HepG2 (cell line): ENCODE data around the gene FMNL1. TPM values are rescaled to one million over a fixed set of nuclear protein-coding genes. Genes with fewer than 3 reads are reported as not detected.
A peak's percentile ranks its signal among the peaks of the same experiment; 100 is the strongest.

Source experiments
- ELF3 ChIP-seq: IDR thresholded peaks from 2 replicates; pipeline ENCODE4 v1.6.1; 2016; ENCODE audit warnings: missing genetic modification reagents, missing compliant biosample characterization
- FOSL1 ChIP-seq: sonication (generic); formaldehyde crosslinking; IDR thresholded peaks from 2 replicates; pipeline ENCODE4 v1.9.0; 2021; ENCODE audit warnings: missing genetic modification reagents, borderline replicate concordance
- FOSL2 ChIP-seq: sonication (generic); formaldehyde crosslinking; IDR thresholded peaks from 2 replicates; pipeline ENCODE4 v1.4.0; 2020; ENCODE audit warnings: missing genetic modification reagents
- HIC2 ChIP-seq: sonication (generic); formaldehyde crosslinking; IDR thresholded peaks from 2 replicates; pipeline ENCODE4 v1.9.0; 2022; ENCODE audit warnings: low read depth, missing genetic modification reagents
- HMGA1 ChIP-seq: sonication (generic); formaldehyde crosslinking; conservative IDR thresholded peaks from 2 replicates; pipeline ENCODE4 v1.4.0; 2020; ENCODE audit warnings: missing genetic modification reagents
- ISL2 ChIP-seq: sonication (generic); formaldehyde crosslinking; IDR thresholded peaks from 2 replicates; pipeline ENCODE4 v1.5.0; 2020; ENCODE audit warnings: missing genetic modification reagents
- NR2F6 ChIP-seq, 2 experiments: IDR thresholded peaks; 2 replicates each; pipeline ENCODE4 v1.6.1; 2016; ENCODE audit warnings: antibody characterized with exemption in 1 of 2, mild to moderate bottlenecking in 1 of 2
- PAF1 ChIP-seq: IDR thresholded peaks from 2 replicates; pipeline ENCODE4 v1.6.1; 2016; ENCODE audit warnings: missing genetic modification reagents, missing compliant biosample characterization
- PLSCR1 ChIP-seq: sonication (generic); formaldehyde crosslinking; IDR thresholded peaks from 2 replicates; pipeline ENCODE4 v1.5.0; 2020; ENCODE audit warnings: missing genetic modification reagents, mild to moderate bottlenecking, borderline replicate concordance
- RARG ChIP-seq: sonication (generic); formaldehyde crosslinking; IDR thresholded peaks from 2 replicates; pipeline ENCODE4 v1.4.0; 2020; ENCODE audit warnings: low read depth, mild to moderate bottlenecking, missing genetic modification reagents
- SP4 ChIP-seq: sonication (generic); formaldehyde crosslinking; IDR thresholded peaks from 2 replicates; pipeline ENCODE4 v1.8.1; 2023; ENCODE audit warnings: mild to moderate bottlenecking, missing genetic modification reagents
- SPEN ChIP-seq: sonication (generic); formaldehyde crosslinking; IDR thresholded peaks from 2 replicates; pipeline ENCODE4 v1.5.1; 2020; ENCODE audit warnings: low read depth, mild to moderate bottlenecking, missing genetic modification reagents
- SRSF4 ChIP-seq: fragments of 200-400 bp; formaldehyde crosslinking; IDR thresholded peaks from one replicate; pipeline ENCODE4 v1.6.1; 2018; ENCODE audit warnings: mild to moderate bottlenecking, low read depth, low read length, moderate library complexity; ENCODE audit not compliant: poor library complexity, severe bottlenecking
- XRCC5 ChIP-seq: fragments of 200-400 bp; formaldehyde crosslinking; optimal IDR thresholded peaks from 2 replicates; pipeline ENCODE3; 2017; ENCODE audit warnings: mild to moderate bottlenecking, low read length
- ZBTB38 ChIP-seq: sonication (generic); formaldehyde crosslinking; IDR thresholded peaks from 2 replicates; pipeline ENCODE4 v1.5.1; 2020; ENCODE audit warnings: mild to moderate bottlenecking, missing genetic modification reagents
- ZFP82 ChIP-seq: sonication (generic); formaldehyde crosslinking; IDR thresholded peaks from 2 replicates; pipeline ENCODE4 v1.5.1; 2020; ENCODE audit warnings: mild to moderate bottlenecking, missing genetic modification reagents, borderline replicate concordance
- ZNF276 ChIP-seq: sonication (generic); formaldehyde crosslinking; IDR thresholded peaks from 2 replicates; pipeline ENCODE4 v1.4.0; 2020; ENCODE audit warnings: mild to moderate bottlenecking, low read depth, missing genetic modification reagents
- ZNF574 ChIP-seq: sonication (generic); formaldehyde crosslinking; IDR thresholded peaks from 2 replicates; pipeline ENCODE4 v1.4.0; 2020; ENCODE audit warnings: missing genetic modification reagents
- ZNF746 ChIP-seq: sonication (generic); formaldehyde crosslinking; IDR thresholded peaks from 2 replicates; pipeline ENCODE4 v1.8.0; 2022; ENCODE audit warnings: mild to moderate bottlenecking, missing genetic modification reagents
- ZNF883 ChIP-seq: sonication (generic); formaldehyde crosslinking; IDR thresholded peaks from 2 replicates; pipeline ENCODE4 v1.5.1; 2020; ENCODE audit warnings: mild to moderate bottlenecking, missing genetic modification reagents; ENCODE audit errors: not compliant biosample characterization
- polyA plus RNA-seq, 8 experiments: library from polyadenylated mRNA; depleted of rRNA in 3 of 8; stranded (reverse) in 7 of 8; unstranded in 1 of 8; fragments of >200 nt; fragmentation: Illumina TruSeq in 4 of 8; extraction: Trizol in 4 of 8; gene quantifications; 2 replicates each; pipeline versions ENCODE4 v1.2.1 to v1.2.3, GENCODE V29; 2011 to 2016; ENCODE audit warnings: low read depth in 4 of 8, missing spikeins in 1 of 8, mixed read lengths in 1 of 8; ENCODE audit not compliant: insufficient read depth in 1 of 8
- total RNA-seq, 5 experiments: library from RNA; depleted of rRNA; stranded (reverse); fragments of >200 nt; fragmentation: Illumina TruSeq; extraction: Trizol; gene quantifications; 2 replicates each; pipeline ENCODE4 v1.2.3, GENCODE V29; 2016; ENCODE audit warnings: low read depth in 1 of 5

Gene FMNL1
- total and polyA plus RNA-seq, 2 of the 13 experiments (the other 11 are each of a cell fraction or from before 2014, with no cell fraction given), result 0.53 to 0.70 TPM

GRCh38 chr17:45218895-45219661 lies 2.6 kb upstream of the FMNL1 start (continued):
- TF ChIP-seq PLSCR1 (CRISPR knock-in tag) (no peak), HMGA1 (CRISPR knock-in tag) (no peak), PAF1 (CRISPR knock-in tag) (no peak), ZNF746 (CRISPR knock-in tag) (no peak), ZNF883 (CRISPR knock-in tag) (no peak), ISL2 (CRISPR knock-in tag) (no peak), NR2F6 (IDR thresholded peaks at IDR 0.05) (no peak), NR2F6 (CRISPR knock-in tag; IDR thresholded peaks at IDR 0.05) (peak; percentile 12; the same call in 1 of the 2 replicates), FOSL2 (CRISPR knock-in tag) (peak; percentile 42; the same call in 1 of the 2 replicates), SRSF4 (no peak), RARG (no peak), ZNF574 (peak; percentile 90), ZBTB38 (CRISPR knock-in tag) (no peak), SPEN (CRISPR knock-in tag) (no peak), ZFP82 (CRISPR knock-in tag) (no peak), ZNF276 (CRISPR knock-in tag) (no peak), ELF3 (CRISPR knock-in tag) (peak; percentile 54; the same call in 1 of the 2 replicates), SP4 (CRISPR knock-in tag) (0 out of 2 replicates have a peak, but pooled peaks have one; percentile 38), HIC2 (no peak), XRCC5 (peak; percentile 47), FOSL1 (CRISPR knock-in tag) (no peak)
